HG03139 (cell line): ENCODE measurements around the gene TRANK1.
"Not testable (repeated sequence)": the region's sequence is repeated elsewhere in the genome, so short reads cannot be mapped to it uniquely, and the experiment has no call there.

Experiments used
- ATAC-seq: cut with Tn5 transposase; IDR thresholded peaks from one replicate; pipeline ENCODE4 v1.9.1; 2021; ENCODE audit not compliant: unreplicated experiment

TRANK1 gene

DNA sequence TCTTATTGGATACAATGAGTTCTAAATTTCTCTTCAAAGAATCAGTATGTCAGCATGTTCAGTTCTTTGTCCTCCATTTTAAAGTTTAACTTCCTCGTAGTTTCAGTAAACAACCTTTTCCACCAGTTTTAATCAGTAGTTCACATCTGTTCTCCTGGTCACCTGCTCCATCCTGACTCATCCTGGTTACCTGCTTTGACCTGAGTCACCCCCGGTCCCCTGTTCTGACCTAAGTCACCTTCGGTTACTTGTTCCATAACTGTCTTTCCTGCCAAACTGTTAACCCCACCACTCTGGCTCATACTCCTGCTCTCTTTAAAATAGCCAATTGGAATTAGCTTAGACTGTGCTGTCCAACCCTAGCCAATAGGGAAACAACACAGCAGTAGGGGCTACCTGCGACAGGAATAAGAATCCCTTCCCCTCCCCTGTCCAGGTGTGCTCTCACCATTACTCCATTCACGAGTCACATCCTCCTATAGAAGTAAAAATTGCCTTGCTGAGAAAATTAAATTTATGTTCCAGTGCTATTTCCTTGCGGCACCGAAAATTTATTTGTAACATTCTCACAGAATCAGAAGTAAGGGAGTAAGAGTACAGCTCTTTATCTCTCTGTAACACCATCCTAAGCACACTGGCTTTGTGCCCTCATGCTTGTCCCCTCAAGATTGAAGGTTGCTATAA, 23.8 kb downstream of the TRANK1 start:
- no peak for ATAC-seq

- no peak for ATAC-seq
These were observed 25.3 kb downstream of the TRANK1 start for GRCh38 chr3:36919439-36920160.

- ATAC-seq, result peak; percentile 84
These were observed 26.8 kb downstream of the TRANK1 start for GRCh38 chr3:36918050-36918449.

GRCh38 chr3:36911990-36912804, 32.7 kb downstream of the TRANK1 start:
- peak; percentile 90 for ATAC-seq

- no peak for ATAC-seq
These were observed 35.2 kb downstream of the TRANK1 start for GRCh38 chr3:36909666-36910065.

DNA sequence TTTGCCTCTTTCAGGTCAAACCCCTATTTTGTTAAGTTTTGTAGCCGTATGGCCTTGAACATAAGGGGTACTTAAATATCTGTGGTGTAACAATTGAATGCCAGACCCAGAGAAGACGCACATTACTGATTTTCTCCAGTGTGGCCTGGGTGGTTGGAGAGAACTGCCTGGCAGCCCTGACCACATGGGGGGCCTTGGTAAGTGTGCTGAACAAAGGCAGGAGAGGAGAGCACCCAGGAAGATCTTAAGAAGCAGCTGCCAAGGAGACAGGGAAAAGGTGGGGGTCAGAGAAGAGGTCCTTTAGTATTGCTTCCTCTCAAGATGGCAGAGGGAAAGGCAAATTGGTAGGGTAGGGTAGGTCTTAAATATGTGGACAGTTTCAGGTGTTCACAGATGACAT, 35.7 kb downstream of the TRANK1 start:
- ATAC-seq, result no peak

- ATAC-seq, result no peak
These were observed 36.1 kb downstream of the TRANK1 start for GRCh38 chr3:36908647-36909180.

DNA sequence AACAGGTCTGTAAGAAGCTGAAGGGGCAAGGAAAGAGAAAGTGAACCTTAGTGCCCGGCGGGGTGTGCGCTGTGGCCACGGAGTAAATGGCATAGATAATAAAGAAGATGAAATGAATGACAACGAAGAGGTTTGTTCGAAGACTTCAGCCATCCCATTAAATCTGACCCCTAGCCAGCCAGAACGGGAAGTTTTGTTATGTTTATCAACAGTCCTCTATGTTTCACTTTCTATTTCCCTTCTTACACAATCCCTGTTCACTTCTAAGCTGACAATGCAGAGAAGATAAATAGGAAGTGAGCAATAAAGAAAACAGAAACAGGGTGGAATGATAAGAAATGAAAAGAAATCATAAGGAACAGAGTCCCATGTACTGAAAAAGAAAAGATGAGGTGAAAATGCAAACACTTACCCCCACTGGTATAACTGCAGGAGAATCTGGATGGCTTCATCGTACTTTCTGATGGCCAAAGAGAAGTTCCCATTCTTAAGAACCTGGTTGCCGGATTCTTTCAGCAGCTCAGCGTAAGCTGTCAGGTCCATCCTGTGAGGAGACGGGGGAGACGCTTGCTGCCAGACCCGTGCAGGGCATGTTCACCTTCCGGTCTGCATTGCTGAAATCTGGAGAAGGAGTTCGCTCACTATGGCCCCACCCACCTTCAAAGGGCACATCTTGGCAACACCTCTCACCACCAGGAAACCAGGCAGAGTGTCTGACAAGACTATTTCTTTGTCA, 36.8 kb downstream of the TRANK1 start:
- peak; percentile 37 for ATAC-seq

- ATAC-seq, result no peak
These were observed 38.2 kb downstream of the TRANK1 start for GRCh38 chr3:36906504-36907149.

GRCh38 chr3:36905545-36905944, 39.3 kb downstream of the TRANK1 start:
- ATAC-seq, result no peak

DNA sequence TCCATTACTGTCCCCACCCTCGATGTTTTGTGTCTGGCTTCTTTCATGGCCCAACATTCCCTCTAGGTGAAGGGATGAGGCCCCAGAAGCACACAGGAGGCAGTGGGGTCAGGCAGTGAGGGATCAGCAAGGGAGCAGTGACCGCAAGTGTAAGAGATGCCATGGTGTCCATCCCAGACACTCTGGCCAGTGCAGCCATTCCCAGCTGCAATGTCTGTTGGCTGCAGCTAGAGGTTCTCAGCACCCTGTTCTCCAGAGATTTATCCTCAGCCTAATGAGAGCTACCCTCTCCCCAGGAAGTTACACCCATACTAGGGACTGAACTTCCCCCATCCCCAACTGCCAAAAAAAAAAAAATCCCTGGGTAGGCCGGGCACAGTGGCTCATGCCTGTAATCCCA, 40.2 kb downstream of the TRANK1 start:
- no peak for ATAC-seq

DNA sequence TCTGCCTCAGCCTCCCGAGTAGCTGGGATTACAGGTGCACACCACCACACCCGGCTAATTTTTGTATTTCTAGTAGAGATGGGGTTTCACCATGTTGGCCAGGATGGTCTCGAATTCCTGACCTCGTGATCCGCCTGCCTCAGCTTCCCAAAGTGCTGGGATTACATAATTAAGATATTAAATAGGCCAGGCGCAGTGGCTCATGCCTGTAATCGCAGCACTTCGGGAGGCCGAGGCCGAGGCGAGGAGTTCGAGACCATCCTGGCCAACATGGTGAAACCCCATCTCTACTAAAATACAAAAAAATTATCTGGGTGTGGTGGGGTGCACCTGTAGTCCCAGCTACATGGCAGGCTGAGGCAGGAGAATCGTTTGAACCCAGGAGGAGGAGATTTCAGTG, 40.8 kb downstream of the TRANK1 start:
- not testable (repeated sequence) for ATAC-seq

GRCh38 chr3:36903119-36903882, 41.6 kb downstream of the TRANK1 start:
- no peak for ATAC-seq

- no peak for ATAC-seq
These were observed 43.3 kb downstream of the TRANK1 start for GRCh38 chr3:36901588-36901987.

DNA sequence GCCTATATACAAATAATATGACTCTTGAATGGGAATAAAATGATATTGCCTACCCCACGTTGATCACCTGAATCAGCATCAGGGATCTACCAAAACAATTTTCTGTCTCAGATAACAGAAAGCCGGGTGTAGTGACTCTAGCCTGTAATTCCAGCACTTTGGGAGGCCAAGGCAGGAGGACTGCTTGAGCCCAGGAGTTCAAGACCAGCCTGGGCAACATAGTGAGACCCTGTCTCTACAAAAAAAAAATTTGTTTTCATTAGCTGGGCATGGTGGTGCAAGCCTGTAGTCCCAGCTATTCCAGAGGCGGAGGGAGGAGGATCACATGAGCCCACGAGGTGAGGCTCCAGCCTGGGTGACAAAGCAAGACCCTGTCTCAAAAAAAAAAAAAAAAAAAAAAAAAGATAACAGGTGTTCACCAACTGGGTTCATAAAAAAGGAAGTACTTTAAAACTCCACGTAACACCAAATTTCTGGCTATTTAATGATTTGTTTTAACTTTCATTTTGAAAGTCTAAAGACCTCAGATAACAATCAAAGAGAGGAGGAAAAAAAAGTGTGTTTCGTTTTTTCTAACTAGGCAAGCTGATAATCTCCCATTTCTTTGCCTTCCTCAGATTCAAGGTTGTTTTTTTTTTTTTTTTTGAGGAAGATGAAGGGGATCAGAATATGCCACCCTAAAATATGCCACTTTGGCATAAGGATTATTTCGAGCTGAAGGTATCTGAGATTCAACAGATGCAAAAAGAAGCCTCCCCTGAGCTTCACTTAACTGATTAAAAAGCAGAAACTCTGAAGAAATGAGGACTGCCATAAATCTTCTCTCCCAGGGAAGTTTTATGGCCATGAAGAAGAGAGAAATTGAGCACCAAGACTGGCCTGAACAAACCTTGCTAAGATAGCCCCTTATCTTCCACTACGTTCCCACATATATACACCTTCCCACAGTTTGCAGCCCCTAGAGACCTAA, 44.1 kb downstream of the TRANK1 start:
- ATAC-seq, result no peak

GRCh38 chr3:36895496-36896409, 49.1 kb downstream of the TRANK1 start:
- ATAC-seq, result no peak

GRCh38 chr3:36894914-36895313, 49.9 kb downstream of the TRANK1 start:
- no peak for ATAC-seq
